ENCODE measurements around the gene XRCC3.

GRCh38 chr14:103719751-103720150 lies 4.5 kb upstream of the XRCC3 start:
- TF ChIP-seq POLR2A (IDR thresholded peaks at IDR 0.05) (no peak), CTCF (IDR thresholded peaks at IDR 0.05) (no peak)
